DND-41 (cell line): ENCODE results near the gene BAK1.

Experiments used
- EZH2 ChIP-seq: IDR thresholded peaks from 3 replicates; pipeline ENCODE4 v1.6.1; 2012; ENCODE audit warnings: borderline replicate concordance, low read depth, mild to moderate bottlenecking, moderate library complexity, low read length, inconsistent platforms; ENCODE audit not compliant: severe bottlenecking
- TF ChIP-seq, protein P1 (sequence below): IDR thresholded peaks from 2 replicates; pipeline ENCODE4 v1.5.1; 2012; ENCODE audit warnings: borderline replicate concordance, low read length, moderate library complexity, mild to moderate bottlenecking; ENCODE audit not compliant: poor library complexity, severe bottlenecking; ENCODE audit errors: extremely low read depth

DNA sequence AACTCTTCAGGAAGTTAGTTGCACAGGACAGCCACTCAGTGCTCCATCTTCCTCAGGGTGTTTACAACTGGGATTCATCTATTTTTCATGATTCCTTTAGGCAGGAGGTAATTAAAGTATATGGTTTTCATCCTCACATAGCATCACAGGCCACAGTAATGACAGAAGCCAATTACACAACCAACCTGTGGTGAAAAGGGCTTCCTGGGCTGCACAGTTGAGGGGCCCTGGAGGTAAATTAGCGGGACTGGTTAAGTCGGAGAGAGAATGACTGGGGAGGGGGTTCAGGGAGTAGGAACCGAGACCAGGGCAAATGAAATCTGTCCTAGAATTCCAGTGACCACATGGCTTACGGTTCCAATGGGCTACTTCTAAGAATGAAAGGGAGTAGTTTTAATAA is 37.0 kb downstream of the BAK1 start:
- TF ChIP-seq, protein P1, sequence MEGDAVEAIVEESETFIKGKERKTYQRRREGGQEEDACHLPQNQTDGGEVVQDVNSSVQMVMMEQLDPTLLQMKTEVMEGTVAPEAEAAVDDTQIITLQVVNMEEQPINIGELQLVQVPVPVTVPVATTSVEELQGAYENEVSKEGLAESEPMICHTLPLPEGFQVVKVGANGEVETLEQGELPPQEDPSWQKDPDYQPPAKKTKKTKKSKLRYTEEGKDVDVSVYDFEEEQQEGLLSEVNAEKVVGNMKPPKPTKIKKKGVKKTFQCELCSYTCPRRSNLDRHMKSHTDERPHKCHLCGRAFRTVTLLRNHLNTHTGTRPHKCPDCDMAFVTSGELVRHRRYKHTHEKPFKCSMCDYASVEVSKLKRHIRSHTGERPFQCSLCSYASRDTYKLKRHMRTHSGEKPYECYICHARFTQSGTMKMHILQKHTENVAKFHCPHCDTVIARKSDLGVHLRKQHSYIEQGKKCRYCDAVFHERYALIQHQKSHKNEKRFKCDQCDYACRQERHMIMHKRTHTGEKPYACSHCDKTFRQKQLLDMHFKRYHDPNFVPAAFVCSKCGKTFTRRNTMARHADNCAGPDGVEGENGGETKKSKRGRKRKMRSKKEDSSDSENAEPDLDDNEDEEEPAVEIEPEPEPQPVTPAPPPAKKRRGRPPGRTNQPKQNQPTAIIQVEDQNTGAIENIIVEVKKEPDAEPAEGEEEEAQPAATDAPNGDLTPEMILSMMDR, result no peak
- TF ChIP-seq EZH2, result no peak
